ENCODE results near the gene RRM2.
"Not testable (repeated sequence)": the region's sequence is repeated elsewhere in the genome, so short reads cannot be mapped to it uniquely, and the experiment has no call there.

RRM2 gene

DNA sequence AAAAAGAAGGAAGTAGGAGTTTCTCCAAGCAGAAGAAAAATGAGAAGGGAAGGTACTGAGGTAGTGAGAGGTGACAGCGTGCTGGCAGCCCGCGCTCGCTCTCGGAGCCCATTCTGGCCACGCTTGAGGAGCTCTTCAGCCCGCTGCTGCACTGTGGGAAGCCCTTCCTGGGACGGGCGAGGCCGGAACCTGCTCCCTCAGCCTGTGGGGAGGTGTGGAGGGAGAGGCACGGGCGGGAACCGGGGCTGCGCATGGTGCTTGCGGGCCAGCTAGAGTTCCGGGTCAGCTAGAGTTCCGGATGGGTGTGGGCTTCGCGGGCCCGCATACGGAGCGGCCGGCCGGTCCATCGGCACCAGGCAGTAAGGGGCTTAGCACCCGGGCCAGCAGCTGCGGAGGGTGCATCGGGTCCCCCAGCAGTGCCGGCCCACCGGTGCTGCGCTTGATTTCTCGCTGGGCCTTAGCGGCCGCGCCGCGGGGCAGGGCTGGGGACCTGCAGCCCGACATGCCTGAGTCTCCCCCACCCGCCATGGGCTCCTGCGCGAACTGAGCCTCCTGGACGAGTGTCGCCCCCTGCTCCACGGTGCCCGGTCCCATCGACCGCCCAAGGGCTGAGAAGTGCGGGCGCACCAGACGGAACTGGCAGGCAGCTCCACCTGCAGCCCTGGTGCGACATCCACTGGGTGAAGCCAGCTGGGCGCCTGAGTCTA, 31.2 kb upstream of the RRM2 start:
- no peak for DNase-seq (ENCODE audit: low read depth in 2 of 2)

DNA sequence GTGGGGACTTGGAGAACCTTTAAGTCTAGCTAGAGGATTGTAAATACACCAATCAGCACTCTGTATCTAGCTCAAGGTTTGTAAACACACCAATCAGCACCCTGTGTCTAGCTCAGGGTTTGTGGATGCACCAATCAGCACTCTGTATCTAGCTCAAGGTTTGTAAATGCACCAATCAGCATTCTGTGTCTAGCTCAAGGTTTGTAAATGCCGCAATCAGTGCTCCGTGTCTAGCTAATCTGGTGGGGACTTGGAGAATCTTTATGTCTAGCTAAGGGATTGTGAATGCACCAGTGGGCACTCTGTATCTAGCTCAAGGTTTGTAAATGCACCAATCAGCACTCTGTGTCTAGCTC, 30.7 kb upstream of the RRM2 start:
- DNase-seq (ENCODE audit: low read depth in 2 of 2), result not testable (repeated sequence)

DNA sequence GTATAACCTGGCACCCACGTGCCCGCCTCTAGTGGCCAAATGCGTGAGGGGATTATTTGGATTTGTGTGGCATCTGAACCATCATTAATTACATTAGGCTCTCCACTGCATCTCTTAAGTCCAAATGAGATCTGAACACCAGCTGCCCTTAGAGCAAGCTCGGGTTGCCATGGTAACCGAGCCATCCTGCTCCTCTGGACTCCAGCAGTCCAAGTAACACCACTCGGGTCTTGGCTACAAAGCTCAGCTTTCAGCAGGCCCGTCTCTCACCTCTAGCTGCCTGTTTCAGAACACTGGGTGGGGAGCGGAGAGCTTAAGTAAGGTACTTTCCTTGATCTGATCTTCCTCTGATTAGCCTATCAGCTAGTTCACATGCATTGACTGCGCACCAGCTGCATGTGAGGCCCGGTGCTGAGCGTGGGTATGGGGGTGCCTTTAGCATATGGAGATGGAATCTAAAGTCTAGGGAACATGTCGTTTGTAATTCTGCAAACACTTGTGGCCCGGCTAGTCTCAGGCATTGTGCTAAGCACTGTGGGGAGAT, 28.2 kb upstream of the RRM2 start:
- no peak for DNase-seq (ENCODE audit: low read depth in 2 of 2)

DNA sequence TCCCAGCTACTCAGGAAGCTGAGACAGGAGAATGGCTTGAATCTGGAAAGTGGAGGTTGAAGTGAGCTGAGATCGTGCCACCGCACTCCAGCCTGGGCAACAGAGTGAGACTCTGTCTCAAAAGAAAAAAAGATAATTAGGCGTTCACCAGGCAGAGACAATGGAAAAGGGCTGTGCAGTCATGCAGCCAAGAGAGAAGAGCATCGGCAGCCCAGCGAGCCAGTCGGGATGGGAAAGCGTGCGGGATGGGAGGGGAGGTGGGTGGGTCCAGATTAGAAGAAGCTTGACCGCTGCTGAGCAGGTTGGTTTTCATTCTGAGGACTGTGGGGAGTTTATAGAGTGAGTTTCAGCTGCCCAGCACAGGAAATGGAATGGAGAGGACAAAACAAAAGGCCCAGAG, 27.4 kb upstream of the RRM2 start:
- no peak for DNase-seq (ENCODE audit: low read depth in 2 of 2)

DNA sequence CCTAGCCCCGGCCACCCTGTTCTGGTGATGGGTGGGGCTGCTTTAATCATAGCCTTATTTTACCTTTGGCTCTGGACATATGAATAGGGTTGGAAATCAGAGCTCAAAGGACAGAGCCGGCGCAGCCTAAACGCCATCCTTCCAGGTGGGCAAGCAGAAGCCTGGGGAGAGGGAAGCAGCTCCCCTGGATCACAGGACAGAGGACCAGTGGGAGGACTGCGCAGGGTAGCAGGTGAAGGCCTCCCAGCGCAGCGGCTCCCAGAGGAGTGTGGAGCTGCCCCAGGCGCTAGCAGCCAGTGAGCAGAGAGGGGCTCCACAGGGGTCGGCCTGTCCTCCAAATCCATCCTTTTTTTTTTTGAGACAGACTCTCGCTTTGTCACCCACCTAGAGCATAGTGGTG, 25.9 kb upstream of the RRM2 start:
- DNase-seq (ENCODE audit: low read depth in 2 of 2), result no peak

DNA sequence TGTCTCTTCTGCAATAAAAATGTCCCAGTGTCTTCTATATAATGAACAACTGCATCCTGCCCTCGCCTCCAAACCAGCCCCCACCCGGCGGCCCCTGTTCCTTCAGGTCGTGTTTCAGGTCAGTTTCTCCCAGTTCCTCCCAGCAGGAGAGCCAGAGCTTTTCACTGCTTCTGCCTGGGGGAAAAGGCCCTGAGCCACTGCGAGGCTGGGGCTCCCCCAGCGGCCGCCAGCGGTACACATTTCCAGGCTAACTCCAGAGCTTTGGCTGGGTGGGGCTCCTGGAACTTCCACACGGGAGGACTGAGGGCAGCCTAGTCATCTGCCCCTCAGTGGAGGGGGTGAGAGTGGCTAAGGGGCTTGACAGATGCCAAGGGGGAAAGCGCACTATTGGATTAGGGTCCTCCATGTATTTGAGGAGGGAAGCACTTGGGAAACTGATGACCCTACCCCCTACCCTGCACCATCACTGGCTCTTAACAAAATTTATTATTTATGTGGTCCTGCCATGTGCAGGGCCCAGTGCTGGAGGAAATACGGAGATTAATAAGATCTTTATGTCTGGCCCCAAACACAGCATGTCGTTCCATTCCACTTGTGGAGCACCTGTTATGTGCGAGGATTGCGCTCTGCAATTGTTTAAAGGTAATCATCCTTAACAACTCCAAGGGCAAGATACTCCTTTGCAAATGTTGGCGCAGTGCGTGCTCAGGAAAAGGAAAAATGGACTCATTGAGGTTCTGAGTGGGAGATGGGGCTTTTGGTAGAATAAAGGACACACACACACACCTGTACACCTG, 25.0 kb upstream of the RRM2 start:
- DNase-seq (ENCODE audit: low read depth in 2 of 2), result no peak

DNA sequence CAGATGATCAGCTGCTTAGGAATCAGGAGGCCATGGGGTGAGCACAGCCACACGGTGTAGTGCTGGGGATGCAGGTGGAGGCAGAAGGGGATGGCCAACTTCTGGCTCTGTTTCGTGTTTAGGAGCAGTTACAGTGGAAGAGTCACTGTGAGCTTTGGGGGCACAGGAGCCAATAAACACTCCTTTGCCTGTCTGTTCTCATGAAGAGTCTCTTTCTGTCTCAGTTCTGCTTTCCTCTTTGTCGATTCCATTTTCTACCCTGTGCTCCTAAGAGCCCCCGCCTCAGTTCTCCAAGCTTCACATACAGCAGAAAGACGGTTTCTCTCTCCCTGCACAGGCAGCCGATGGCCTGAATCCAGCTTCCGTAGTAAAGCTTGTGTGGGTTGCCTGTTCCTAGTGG, 21.0 kb upstream of the RRM2 start:
- DNase-seq (ENCODE audit: low read depth in 2 of 2), result no peak

DNA sequence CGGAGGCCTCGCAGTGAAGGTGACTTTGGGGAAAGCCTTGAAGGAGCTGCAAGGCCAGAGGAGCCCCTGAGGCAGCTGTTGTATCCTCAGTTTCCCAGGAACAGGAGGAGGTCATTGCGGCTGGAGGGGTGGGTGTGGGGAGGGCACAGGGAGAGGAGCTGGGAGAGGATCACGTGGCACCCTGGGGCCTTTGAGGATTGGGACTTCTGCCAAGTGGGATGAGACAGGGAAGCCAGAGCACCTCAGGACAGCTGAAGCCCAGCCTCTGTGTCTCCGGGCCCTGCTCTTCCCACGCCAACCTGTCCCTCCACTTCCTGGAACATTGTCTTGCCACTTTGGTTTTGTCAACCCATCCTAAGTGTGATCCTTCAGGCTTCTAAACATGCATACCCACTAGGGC, 19.4 kb upstream of the RRM2 start:
- DNase-seq (ENCODE audit: low read depth in 2 of 2), result no peak

DNA sequence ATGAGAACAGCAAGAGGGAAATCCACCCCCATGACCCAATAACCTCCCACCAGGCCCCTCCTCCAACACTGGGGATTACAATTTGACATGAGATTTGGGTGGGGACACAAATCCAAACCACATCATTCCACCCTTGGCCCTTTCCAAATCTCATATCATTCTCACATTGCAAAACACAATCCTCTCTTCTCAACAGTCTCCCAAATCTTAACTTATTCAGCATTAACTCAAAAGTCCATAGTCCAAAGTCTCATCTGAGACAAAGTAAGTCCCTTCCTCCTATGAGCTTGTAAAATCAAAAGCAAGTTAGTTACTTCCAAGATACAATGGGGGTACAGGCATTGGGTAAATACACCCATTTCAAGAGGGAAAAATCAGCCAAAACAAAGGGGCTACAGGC, 17.6 kb upstream of the RRM2 start:
- DNase-seq (ENCODE audit: low read depth in 2 of 2), result not testable (repeated sequence)

DNA sequence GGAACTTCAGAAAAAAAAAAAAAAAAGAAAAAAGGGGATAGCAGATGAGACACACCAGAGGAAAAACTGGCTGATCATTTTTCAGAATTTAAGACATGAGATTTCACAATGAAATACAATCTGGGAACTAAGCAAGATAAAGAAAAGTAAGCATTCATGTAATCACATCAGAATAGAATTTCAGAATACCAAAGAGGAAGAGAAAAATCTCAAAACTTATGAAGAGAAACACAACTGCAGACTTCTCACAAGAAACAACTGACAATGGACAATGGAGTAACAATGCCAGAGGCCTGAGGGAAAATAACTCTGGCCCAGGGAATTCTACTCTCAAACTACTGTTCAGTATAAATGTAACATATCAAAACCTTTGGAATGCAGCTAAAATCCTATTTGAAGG, 13.2 kb upstream of the RRM2 start:
- no peak for DNase-seq (ENCODE audit: low read depth in 2 of 2)

DNA sequence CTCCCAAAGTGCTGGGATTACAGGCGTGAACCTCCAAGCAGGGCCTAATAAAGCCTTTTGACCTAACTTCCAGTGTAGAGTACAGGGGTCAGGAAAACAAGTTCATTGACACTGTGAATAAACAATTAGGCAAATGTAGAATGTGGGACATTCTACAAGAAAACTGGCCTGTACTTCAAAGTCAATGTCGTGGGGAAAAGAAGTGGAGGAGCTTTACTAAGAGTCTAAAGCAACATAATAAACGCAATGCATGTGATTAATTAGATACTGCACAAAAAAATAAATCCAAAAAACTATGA, 3.6 kb upstream of the RRM2 start:
- no peak for DNase-seq (ENCODE audit: low read depth in 2 of 2)

DNA sequence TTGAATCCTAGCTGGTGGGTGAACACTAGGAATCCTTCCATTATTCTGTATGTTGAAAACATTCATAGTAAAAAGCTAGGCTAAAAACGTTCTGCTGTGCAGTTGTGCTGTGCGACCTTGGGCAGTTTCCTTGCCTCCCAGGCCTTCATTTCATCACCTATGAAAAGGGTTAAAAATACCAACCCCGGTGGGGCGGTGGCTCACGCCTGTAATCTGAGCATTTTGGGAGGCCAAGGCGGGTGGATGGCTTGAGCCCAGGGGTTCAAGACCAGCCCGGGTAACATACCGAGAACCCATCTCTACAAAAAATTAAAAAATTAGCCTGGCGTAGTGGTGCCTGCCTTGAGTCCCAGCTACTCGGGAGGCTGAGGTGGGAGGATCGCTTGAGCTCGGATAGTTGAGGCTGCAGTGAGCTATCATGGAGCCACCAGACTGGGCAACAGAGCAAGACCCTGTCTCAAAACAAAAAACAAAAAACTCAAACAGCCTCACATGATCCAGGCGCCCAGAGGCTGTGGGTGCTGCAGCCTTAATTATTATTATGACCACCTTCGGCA, 2.9 kb upstream of the RRM2 start:
- DNase-seq (ENCODE audit: low read depth in 2 of 2), result no peak

DNA sequence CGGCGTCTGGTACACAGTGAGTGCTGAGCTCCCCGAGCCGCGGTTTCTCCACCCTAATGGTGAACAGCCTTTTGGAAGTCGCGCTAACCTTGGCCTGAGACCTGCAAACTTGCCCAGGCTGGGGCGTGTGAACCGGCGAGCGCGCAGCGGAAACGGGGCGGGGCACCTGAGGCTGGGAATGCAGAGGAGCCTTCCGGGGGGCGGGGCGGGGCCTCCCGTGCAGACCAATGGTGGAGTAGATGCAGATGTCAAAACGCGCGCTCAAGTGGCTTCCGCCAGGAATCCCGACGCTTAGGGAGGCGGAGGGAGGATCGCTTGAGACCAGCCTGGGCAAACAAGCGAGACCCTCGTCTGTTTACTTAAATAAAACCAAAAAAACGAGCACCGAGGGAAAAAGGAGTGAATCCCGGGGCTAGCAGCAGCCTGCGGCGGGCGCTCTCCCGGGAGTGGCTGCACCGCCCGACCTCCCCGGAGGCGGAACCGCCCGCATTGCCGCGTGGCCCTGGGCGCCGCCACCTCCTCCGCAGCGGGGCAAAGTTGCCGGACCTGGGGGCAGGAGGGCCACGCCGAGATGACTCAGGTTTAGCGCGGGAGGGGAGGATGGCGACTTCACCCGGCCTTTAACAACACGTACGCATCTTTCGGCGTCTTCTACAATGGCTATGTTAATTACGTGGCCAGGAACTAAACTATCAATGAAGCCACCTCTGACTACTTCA, 2.2 kb upstream of the RRM2 start:
- peak; percentile 85 to 93 for DNase-seq (ENCODE audit: low read depth in 2 of 2)

DNA sequence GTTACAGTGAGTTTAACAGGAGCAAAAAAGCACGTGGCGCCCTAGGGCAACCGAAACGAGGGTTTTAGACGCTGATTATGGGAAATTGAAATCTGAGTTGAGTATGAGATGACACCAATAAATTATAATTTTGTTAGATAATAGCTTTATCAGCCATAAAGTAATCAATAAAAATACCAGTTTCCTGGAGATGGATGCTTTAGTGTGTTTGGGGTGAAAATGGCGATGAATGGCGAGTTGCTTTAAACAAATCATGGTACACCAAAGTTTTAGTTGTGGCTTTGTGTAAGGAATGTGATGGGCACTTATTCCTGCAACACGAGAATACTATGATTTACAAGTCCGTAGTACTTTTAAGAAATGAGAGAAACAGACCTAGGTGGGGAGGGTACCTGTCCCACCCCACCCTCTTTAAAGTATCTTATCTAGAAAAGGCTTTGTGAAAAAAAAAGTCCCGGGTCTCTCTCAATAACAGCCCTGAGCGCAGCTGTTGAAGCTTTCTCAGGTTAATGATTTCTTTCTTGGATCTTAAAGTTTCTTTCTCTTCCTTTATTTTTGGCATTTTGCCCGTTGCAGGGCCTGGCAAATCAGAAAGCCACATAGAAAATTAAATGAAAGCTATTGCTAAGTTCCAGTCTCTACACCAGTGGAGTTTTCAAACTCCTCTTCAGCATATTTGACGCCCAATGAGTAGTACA, 1.5 kb upstream of the RRM2 start:
- DNase-seq (ENCODE audit: low read depth in 2 of 2), result no peak

DNA sequence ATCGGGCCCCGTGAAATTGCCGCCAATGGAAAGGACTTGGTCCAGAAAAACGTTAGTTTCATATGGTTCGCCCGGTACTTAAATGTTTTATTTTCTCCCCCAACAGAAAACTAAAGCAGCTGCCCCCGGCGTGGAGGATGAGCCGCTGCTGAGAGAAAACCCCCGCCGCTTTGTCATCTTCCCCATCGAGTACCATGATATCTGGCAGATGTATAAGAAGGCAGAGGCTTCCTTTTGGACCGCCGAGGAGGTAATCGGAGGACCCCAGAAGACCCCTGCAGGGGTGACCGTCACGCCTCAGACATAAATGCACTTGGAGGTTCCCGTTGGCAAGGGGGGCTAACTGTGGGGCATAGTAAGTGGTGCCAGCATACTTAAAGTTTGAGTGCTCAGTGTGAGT, 742 bp downstream of the RRM2 start:
- no peak for DNase-seq (ENCODE audit: low read depth in 2 of 2)

DNA sequence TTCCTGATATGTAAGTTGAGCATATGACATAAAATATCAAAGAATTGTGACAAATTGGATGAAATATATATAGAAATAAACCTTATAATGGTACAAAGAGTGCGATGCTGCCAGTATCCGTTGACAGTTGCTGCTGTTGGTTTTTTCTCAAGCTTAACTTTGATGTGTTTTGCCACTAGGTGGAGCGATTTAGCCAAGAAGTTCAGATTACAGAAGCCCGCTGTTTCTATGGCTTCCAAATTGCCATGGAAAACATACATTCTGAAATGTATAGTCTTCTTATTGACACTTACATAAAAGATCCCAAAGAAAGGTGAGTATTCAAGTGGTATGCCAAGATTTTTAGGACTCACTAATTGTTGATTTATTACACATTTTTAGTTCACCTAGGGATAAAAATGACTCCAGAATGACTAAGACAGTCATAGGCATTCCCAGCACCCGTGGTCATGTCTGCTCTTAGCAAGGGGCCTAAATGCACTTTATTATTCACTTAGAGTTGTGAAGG, 2.1 kb downstream of the RRM2 start:
- DNase-seq (ENCODE audit: low read depth in 2 of 2), result no peak

DNA sequence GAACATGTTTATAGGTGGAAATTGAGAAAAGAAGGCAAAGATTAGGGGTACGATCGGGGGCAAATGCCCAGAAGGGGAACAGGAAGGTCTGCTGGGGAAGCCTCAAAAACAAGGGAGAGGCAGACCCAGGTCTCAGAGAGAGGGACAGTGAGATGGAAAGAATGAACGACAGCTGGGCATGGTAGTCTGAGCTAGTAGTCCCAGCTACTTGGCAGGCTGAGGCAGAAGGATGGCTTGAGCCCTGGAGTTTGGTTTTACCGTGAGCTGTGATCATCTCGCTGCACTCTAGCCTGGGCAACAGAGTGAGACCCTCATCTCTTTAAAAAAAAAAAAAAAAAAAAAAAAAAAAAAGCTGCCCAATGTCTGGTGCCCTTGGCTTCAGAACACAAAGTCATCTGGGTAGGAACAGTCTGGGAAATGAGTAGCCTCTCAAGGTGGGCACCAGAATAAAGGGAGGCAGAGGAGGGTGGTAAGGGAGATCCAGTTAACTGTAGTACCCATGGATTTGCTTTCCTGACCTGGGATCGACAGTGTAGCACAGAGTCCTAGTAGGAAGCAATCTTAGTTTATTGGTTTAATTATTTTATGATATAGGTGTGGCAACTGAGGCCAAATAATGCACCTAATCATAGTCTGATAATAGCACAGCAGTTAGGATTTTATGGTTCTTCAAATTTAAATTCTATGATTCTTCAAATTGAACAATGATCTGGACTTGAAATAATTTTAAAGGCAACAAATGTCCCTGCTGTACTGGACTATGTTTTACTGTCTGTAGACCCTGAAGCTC, 3.5 kb downstream of the RRM2 start:
- DNase-seq (ENCODE audit: low read depth in 2 of 2), result no peak

DNA sequence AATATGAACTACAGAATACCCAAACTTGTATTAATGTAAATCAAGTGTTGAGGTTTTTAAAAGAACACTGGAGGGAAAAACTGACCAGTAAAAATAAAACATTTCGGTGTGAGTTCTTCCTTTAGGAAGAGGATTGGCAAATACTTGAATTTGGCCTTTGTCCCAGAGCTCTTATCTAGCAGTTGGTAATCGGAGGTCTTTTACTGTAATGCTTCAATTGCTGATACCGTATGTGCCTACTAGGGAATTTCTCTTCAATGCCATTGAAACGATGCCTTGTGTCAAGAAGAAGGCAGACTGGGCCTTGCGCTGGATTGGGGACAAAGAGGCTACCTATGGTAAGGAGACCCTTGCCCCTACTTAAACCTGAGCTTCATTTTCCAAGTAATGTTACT, 4.1 kb downstream of the RRM2 start:
- DNase-seq (ENCODE audit: low read depth in 2 of 2), result no peak

DNA sequence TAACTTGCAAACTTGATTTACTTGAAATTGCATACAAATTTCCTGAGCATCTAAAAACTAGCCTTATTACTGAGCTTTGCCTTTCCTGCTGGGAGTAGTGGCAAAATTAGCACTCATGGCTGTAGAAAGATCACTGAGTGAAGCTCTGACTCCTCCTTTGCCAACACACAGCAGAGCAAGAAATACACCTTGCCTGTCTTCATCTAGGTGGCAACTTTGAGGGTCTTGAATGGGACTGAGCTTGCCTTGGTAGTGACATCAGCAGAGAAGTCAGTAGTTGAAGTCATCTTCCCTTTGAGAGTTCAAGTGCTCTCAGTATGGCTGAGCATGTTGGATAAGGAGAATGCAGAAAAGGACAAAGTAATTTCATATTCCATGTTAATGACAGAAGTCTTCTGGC, 5.9 kb downstream of the RRM2 start:
- DNase-seq (ENCODE audit: low read depth in 2 of 2), result no peak

DNA sequence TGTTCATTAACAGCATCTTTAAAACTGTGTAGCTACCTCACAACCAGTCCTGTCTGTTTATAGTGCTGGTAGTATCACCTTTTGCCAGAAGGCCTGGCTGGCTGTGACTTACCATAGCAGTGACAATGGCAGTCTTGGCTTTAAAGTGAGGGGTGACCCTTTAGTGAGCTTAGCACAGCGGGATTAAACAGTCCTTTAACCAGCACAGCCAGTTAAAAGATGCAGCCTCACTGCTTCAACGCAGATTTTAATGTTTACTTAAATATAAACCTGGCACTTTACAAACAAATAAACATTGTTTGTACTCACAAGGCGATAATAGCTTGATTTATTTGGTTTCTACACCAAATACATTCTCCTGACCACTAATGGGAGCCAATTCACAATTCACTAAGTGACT, 7.0 kb downstream of the RRM2 start:
- no peak for DNase-seq (ENCODE audit: low read depth in 2 of 2)

DNA sequence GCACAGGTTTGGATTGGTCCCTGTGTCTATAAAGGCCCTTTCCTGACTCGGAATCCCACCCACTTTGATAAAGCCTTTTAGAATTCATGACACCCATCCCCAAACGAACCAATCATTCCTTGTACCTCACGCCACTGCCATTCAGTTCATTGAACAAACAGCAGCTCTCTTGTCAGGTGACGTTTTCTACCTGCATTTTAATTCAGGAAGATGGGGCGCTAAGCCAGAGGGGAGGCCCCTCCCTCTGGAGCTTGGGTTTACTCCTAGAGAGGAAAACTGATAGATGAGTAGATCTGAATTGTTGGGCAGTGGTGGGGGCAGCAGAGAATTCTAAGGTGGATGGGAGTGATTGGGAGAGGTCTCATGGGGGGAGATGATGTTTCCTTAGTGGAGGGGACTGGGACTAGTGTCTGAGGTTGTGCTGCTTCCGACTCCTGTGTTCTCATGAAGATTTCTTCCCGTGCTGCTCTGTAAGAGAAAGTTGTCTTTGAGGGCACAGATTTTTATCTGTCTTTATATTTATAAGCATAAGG, 9.6 kb downstream of the RRM2 start:
- no peak for DNase-seq (ENCODE audit: low read depth in 2 of 2)

Data from stimulated activated CD8-positive, alpha-beta memory T cell treated with anti-CD3 and anti-CD28 coated beads, Interleukin-7, amount 100 ng/mL, for 4 hours (primary cell).